ENCODE data around the gene CHN2.

The CHN2 gene

DNA sequence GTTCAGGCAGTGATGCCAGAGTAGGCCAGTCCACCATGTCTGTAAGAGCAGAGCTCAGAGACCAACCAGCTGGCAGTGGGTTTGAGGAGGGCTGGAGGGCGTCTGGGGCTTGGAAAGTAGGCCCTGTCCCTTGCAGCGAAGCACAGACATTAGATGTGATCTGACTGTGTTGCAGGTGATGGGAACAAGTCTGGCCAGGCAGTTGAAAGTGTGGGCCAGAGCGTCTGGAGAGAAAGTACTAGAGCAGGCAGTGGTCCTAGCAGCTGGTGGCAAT, 53.3 kb downstream of the CHN2 start:
- ChIA-PET CTCF (interaction anchor here (1.6 kb wide), 1 partner anchor 8 kb away, joined by 7 read pairs; no protein-coding TSS in a partner anchor), POLR2A (no interaction called here)
- DNase-seq (ENCODE audit: extremely low spot score), result no peak
- TF ChIP-seq, protein P1, sequence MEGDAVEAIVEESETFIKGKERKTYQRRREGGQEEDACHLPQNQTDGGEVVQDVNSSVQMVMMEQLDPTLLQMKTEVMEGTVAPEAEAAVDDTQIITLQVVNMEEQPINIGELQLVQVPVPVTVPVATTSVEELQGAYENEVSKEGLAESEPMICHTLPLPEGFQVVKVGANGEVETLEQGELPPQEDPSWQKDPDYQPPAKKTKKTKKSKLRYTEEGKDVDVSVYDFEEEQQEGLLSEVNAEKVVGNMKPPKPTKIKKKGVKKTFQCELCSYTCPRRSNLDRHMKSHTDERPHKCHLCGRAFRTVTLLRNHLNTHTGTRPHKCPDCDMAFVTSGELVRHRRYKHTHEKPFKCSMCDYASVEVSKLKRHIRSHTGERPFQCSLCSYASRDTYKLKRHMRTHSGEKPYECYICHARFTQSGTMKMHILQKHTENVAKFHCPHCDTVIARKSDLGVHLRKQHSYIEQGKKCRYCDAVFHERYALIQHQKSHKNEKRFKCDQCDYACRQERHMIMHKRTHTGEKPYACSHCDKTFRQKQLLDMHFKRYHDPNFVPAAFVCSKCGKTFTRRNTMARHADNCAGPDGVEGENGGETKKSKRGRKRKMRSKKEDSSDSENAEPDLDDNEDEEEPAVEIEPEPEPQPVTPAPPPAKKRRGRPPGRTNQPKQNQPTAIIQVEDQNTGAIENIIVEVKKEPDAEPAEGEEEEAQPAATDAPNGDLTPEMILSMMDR (IDR thresholded peaks at IDR 0.05; ENCODE audit: control extremely low read depth, extremely low read depth, low read depth, missing control alignments), result no peak

DNA sequence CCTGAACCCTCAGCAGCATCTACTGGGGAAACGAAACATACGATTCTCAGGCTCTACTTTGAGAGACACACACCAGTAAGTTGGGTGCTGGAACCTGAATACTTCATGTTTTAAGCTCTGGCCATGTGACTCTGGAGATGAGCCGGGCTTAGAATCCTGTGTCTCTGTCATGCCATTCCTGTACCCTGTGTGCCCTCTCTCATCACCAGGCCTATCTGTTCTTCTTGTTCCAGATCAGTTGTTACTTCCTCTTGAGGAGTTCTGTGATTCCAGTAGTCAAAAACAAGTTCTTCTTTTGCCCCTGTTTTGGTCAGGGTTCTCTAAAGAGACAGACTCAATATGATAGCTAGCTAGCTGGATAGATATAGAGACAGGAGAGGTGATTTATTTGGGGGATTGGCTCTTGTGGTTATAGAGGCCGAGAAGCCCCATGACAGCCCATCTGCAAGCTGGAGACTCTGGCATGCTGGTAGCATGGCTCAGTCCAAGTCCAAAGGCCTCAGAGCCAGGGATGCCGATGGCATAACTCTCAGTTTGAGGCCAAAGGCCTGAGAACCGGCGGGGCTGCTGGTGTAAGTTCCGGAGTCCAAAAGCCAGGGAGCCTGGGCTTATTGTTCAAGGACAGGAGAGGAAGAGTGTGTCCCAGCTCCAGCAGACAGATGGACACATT, 54.3 kb downstream of the CHN2 start:
- no peak for DNase-seq (ENCODE audit: extremely low spot score)
- TF ChIP-seq, protein P1 (IDR thresholded peaks at IDR 0.05; ENCODE audit: control extremely low read depth, extremely low read depth, low read depth, missing control alignments), result no peak
- CTCF ChIA-PET, result interaction anchor here (0.8 to 1.6 kb wide), 2 partner anchors 9 to 20 kb away, joined by 4 to 7 read pairs; no protein-coding TSS in a partner anchor
- POLR2A ChIA-PET, result no interaction called here

DNA sequence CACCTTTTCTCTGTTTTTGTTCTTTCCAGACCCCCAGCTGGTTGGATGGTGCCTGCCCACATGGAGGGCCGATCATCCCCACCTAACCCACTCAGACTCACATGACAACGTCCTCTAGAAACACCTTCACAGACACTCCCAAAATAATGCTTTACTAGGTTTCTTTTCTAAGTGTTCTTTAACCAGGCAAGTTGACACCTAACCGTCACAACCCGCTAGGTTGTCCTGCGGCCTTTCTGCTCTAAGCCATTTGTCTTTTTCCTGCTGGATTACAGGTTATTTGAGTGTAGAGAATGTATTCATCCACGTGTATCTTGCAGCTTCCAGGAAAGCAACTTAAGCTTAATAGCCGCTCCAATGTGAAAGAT, 54.8 kb downstream of the CHN2 start:
- DNase-seq (ENCODE audit: extremely low spot score), result no peak
- TF ChIP-seq, protein P1 (IDR thresholded peaks at IDR 0.05; ENCODE audit: control extremely low read depth, extremely low read depth, low read depth, missing control alignments), result no peak
- CTCF ChIA-PET, result interaction anchor here (0.8 to 1.6 kb wide), 3 partner anchors 10 to 27 kb away, joined by 3 to 7 read pairs (median 4); no protein-coding TSS in a partner anchor
- POLR2A ChIA-PET, result no interaction called here

DNA sequence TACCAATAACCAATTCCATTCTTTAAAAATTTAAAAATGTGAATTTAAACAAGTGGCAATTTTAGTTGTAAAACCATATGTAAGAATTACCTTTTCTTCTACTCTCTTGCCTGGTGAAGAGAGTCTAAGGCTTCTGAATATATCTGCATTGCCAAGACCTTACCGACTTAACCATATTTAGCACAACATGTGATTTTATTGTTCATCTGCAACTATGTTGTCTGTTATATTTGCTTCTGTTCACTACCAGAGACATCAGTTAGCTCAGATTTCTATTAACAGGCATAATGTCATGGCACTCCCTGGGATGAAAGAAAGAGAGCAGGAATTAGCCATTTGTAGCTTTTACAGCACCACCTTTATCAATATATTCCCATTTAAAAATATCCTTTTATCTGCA, 55.3 kb downstream of the CHN2 start:
- TF ChIP-seq, protein P1 (IDR thresholded peaks at IDR 0.05; ENCODE audit: control extremely low read depth, extremely low read depth, low read depth, missing control alignments), result no peak
- no peak for DNase-seq (ENCODE audit: extremely low spot score)
- ChIA-PET POLR2A (no interaction called here), CTCF (interaction anchor here (0.8 to 0.9 kb wide), 2 partner anchors 21 to 27 kb away, joined by 3 to 4 read pairs; no protein-coding TSS in a partner anchor)

DNA sequence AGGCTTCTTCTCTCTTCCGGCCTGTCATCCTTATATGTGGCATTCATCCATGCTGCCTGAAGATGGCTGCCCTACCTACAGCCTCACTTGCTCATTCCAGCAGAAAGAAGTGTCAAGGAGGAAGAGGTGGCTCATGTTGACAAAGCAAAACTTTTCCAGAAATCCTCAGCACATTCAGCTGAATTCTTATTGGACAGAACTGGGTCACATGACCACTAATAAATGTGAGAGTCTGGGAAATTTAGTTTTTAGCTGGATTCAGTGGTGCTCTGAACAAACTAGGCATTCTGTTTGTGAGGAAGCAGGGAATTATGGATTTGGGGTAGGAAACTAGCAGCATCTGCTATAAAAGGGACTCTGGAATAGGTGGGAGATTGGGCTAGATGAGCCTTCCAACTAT, 58.6 kb downstream of the CHN2 start:
- DNase-seq (ENCODE audit: extremely low spot score), result no peak
- ChIA-PET POLR2A (no interaction called here), CTCF (no interaction called here)
- TF ChIP-seq, protein P1 (IDR thresholded peaks at IDR 0.05; ENCODE audit: control extremely low read depth, extremely low read depth, low read depth, missing control alignments), result no peak

DNA sequence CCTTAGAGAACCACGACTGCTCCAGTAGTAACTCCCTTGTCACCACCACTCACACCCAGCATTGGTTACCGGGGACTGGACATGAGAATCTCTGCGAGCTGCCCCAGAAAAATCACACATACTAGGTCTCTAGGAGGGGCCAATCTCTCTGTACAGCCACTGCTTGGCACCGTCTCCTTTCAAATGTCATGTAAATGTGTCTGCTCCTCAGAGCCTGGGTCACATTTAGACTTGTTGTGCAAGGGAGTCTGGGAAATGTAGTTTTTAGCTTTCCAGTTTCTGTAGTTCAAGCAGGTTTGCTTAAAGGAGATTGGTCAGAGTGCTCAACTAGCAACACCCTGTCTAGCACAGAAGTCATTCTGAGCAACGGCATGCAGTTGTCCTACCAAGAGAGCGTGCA, 60.0 kb downstream of the CHN2 start:
- POLR2A ChIA-PET, result no interaction called here
- no peak for DNase-seq (ENCODE audit: extremely low spot score)
- CTCF ChIA-PET, result no interaction called here
- TF ChIP-seq, protein P1 (IDR thresholded peaks at IDR 0.05; ENCODE audit: control extremely low read depth, extremely low read depth, low read depth, missing control alignments), result no peak

Data from GM10248 (cell line).